DND-41 (cell line): Measurements from ENCODE around the gene DRC7.
"Not testable (repeated sequence)": the region's sequence is repeated elsewhere in the genome, so short reads cannot be mapped to it uniquely, and the experiment has no call there.

Experiments used
- ATAC-seq: fragments of 200-7000 bp; cut with Tn5 transposase; 3 replicates; pipeline ENCODE4 v1.9.1; 2021; ENCODE audit warnings: low read depth; ENCODE audit not compliant: insufficient read depth
- DNase-seq: peaks from one replicate; pipeline ENCODE4 v3.0.0-alpha.2; 2020
- H2AFZ ChIP-seq: 2 replicates; pipeline ENCODE4 v1.6.0; 2012; ENCODE audit warnings: low read depth, low read length
- H3K27ac ChIP-seq: 2 replicates; pipeline ENCODE4 v1.5.1; 2012; ENCODE audit warnings: low read length, inconsistent platforms
- H3K27me3 ChIP-seq: fragments of 200-600 bp; sonication (generic); 2 replicates; pipeline ENCODE4 v1.6.0; 2012; ENCODE audit warnings: low read length, mild to moderate bottlenecking, inconsistent platforms; ENCODE audit not compliant: insufficient read depth, poor library complexity
- H3K36me3 ChIP-seq: 2 replicates; pipeline ENCODE4 v1.5.1; 2012; ENCODE audit warnings: low read length, inconsistent platforms; ENCODE audit not compliant: insufficient read depth
- H3K4me1 ChIP-seq: 2 replicates; pipeline ENCODE4 v1.5.1; 2012; ENCODE audit warnings: mild to moderate bottlenecking, low read length; ENCODE audit not compliant: insufficient read depth
- H3K4me2 ChIP-seq: 2 replicates; pipeline ENCODE4 v1.6.0; 2012; ENCODE audit warnings: mild to moderate bottlenecking, moderate library complexity, low read length, inconsistent platforms; ENCODE audit not compliant: insufficient read depth
- H3K4me3 ChIP-seq, 2 experiments: fragments of 200-600 bp in 1 of 2; shearing (Covaris generic) in 1 of 2; 2 replicates each; pipeline ENCODE4 v1.5.1; 2012 to 2016; ENCODE audit warnings: inconsistent platforms in 2 of 2, low read length in 2 of 2, mild to moderate bottlenecking in 2 of 2, low read depth in 1 of 2, moderate library complexity in 1 of 2
- H3K79me2 ChIP-seq: 2 replicates; pipeline ENCODE4 v1.6.0; 2012; ENCODE audit warnings: low read length, inconsistent platforms; ENCODE audit not compliant: insufficient read depth
- H3K9ac ChIP-seq: 2 replicates; pipeline ENCODE4 v1.6.0; 2012; ENCODE audit warnings: low read depth, mild to moderate bottlenecking, inconsistent platforms, low read length, moderate library complexity
- H3K9me3 ChIP-seq: 2 replicates; pipeline ENCODE4 v1.5.1; 2012; ENCODE audit warnings: low read length, moderate library complexity, mild to moderate bottlenecking, inconsistent platforms; ENCODE audit not compliant: insufficient read depth, severe bottlenecking
- H4K20me1 ChIP-seq: 2 replicates; pipeline ENCODE4 v1.6.0; 2012; ENCODE audit warnings: low read length; ENCODE audit not compliant: insufficient read depth
- CTCF ChIP-seq: IDR thresholded peaks from 2 replicates; pipeline ENCODE4 v1.5.1; 2012; ENCODE audit warnings: borderline replicate concordance, low read length, moderate library complexity, mild to moderate bottlenecking; ENCODE audit not compliant: poor library complexity, severe bottlenecking; ENCODE audit errors: extremely low read depth
- EZH2 ChIP-seq: IDR thresholded peaks from 3 replicates; pipeline ENCODE4 v1.6.1; 2012; ENCODE audit warnings: borderline replicate concordance, low read depth, mild to moderate bottlenecking, moderate library complexity, low read length, inconsistent platforms; ENCODE audit not compliant: severe bottlenecking

Gene DRC7

GRCh38 chr16:57743886-57744641 is 49.5 kb downstream of the DRC7 start:
- no peaks in the 10 kb centered on the region for H3K9me3 ChIP-seq
- no peak for TF ChIP-seq CTCF
- TF ChIP-seq EZH2 = no peak
- H3K9ac ChIP-seq = no peak overlapping the region
- peaks cover 13% of the 10 kb centered on the region for H4K20me1 ChIP-seq
- peaks cover 10% of the 10 kb centered on the region for H3K79me2 ChIP-seq
- DNase-seq = no peak
- H3K4me2 ChIP-seq = no peak overlapping the region
- peaks cover 68% of the 10 kb centered on the region for H3K36me3 ChIP-seq
- ATAC-seq = no peak
- H3K27ac ChIP-seq = no peak overlapping the region
- no peaks in the 10 kb centered on the region for H3K27me3 ChIP-seq
- H3K4me3 ChIP-seq = no peak overlapping the region
- H3K4me1 ChIP-seq = peaks cover 2% of the 10 kb centered on the region; the same call in 1 of the 2 replicates
- no peak overlapping the region for H2AFZ ChIP-seq

GRCh38 chr16:57744642-57744903 is 50.0 kb downstream of the DRC7 start:
- ATAC-seq = no peak
- Histone ChIP-seq H3K4me2 (no peak overlapping the region), H3K79me2 (peaks cover 7% of the 10 kb centered on the region), H3K4me1 (no peaks in the 10 kb centered on the region), H2AFZ (no peak overlapping the region), H4K20me1 (peaks cover 13% of the 10 kb centered on the region), H3K9me3 (no peaks in the 10 kb centered on the region), H3K9ac (no peak overlapping the region), H3K27me3 (no peaks in the 10 kb centered on the region), H3K4me3 (no peak overlapping the region), H3K36me3 (peaks cover 67% of the 10 kb centered on the region), H3K27ac (no peak overlapping the region)
- TF ChIP-seq CTCF = no peak
- no peak for TF ChIP-seq EZH2
- DNase-seq = no peak

- Histone ChIP-seq H3K36me3 (peaks cover 65% of the 10 kb centered on the region), H4K20me1 (peaks cover 10% of the 10 kb centered on the region), H3K9me3 (no peaks in the 10 kb centered on the region), H3K27ac (no peak overlapping the region), H3K4me1 (no peaks in the 10 kb centered on the region), H3K9ac (no peak overlapping the region), H3K27me3 (no peaks in the 10 kb centered on the region), H3K4me3 (no peak overlapping the region), H3K79me2 (no peaks in the 10 kb centered on the region), H3K4me2 (no peak overlapping the region), H2AFZ (no peak overlapping the region)
- no peak for ATAC-seq
- no peak for DNase-seq
- TF ChIP-seq CTCF (no peak), EZH2 (no peak)
Observed at GRCh38 chr16:57745768-57746167, 51.2 kb downstream of the DRC7 start.

GRCh38 chr16:57746316-57746715 is 51.7 kb downstream of the DRC7 start:
- H3K79me2 ChIP-seq, H3K27me3 ChIP-seq, H4K20me1 ChIP-seq, H3K4me3 ChIP-seq, H3K27ac ChIP-seq, DNase-seq, H3K4me1 ChIP-seq, H2AFZ ChIP-seq, H3K9me3 ChIP-seq, ATAC-seq, H3K9ac ChIP-seq, H3K4me2 ChIP-seq: not testable (repeated sequence)
- peaks cover 65% of the 10 kb centered on the region for H3K36me3 ChIP-seq
